ENCODE data around the gene IL16.

IL16 gene

DNA sequence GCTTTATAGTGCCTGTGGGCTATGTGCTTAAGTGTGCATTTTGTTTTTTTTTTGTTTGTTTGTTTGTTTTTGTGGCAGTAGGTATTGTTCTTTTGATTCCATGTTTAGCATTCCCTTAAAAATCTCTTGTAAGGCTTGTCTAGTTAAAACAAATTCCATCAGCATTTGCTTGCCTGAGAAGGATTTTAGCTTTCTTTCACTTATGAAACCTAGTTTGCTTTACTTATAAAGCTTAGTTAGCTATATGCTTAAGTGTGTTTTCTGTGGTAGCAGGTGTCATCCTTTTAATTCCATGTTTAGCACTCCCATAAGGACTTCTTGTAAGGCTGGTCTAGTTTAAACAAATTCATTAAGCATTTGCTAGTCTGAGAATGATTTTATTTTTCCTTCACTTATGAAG is 17.3 kb downstream of the IL16 start:
- no peak for DNase-seq

DNA sequence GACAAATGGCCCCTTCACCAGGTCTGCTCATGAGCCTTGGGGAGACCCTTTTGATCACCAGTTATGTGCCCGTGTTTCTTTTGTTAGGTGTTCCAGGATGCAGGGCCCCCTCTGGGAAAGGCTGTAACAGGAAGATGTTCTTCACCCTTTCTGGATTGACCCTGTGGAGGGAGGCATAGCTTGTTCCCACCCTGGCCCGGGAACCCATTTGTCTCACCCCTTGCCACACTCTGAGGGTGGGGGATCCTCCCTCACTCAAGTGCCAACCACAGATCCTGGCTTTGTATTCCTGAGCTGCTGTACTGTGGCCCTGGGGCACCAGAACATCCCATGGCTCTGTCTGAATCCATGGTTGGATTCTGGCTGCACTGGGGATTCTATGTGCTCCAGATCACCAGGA is 18.9 kb downstream of the IL16 start:
- no peak for DNase-seq

DNA sequence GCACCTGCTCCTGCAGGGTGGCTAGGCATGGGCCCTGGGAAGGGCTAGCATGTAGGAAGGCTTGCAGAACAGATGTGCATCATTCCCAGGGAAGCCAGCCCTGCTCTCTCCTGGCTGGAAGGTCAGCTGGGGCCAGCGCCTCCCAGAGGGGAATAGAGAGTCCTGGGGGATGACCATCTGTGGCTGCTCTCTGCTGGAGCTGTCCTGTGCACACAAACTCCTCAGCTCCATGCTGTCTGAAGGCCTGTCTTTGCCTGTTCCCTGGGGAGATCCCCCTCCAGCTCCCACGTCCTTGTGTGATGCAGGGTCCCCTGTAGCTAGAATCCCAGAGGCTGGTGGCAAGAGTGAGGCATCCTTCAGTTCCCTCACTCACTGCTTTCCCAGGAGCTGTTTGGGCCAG is 19.3 kb downstream of the IL16 start:
- no peak for DNase-seq

DNA sequence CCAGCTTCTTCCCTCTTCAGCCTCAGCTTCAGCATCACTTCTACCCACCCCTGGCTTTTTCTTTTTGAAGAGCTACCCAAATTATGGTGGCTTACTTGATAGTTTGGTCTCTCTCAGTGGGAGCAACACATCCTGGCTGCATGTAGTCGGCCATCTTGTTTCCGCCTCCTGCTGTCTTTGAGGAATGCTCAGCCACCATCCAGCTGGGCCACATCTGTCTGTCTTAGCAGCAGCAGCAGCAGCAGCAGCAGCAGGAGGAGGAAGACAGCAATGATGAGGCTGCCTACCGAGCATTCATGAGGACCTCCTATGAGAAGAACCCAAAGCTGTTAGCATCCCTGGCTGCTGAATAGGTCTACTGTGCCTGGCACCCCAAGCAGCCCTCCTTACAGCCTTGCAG is 19.7 kb downstream of the IL16 start:
- no peak for DNase-seq

DNA sequence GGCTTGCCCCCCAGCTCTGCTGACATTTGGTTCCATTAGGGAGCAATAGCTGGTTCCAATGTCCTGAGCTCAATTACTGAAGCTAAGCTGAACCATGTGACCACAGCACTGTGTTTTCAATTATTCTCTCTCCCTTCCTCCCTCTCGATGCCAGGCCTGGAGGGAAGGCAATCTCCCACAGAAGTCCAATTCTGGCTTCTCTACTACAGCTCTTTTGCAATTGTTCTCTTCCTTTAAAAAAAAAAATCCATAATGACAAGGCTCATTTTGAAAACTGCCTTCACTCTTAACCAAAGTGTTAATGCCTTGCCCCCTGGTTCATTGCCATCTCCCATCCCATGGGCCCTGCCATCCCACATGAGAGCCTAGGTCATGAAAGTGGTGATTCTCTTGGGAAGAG is 24.8 kb downstream of the IL16 start:
- DNase-seq: no peak

DNA sequence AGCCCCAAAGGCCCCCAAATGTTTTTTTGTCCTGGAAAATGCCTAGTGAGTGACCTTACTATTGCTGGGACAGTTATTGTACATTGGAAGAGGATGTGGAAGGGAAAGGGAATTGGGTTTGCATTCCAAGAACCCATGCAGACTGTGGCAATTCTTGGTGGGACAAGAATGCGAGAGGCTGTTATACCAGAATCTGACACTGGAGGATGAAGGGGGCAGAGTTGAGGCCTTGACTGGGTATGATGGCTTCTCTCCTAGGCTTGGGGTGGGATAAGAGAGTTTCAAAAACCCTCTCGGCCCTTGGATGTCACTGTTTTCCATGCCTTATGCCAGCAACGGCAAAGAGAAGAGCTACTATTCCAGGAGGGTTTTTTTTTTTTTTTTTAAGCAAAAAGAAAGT is 25.3 kb downstream of the IL16 start:
- no peak for DNase-seq

DNA sequence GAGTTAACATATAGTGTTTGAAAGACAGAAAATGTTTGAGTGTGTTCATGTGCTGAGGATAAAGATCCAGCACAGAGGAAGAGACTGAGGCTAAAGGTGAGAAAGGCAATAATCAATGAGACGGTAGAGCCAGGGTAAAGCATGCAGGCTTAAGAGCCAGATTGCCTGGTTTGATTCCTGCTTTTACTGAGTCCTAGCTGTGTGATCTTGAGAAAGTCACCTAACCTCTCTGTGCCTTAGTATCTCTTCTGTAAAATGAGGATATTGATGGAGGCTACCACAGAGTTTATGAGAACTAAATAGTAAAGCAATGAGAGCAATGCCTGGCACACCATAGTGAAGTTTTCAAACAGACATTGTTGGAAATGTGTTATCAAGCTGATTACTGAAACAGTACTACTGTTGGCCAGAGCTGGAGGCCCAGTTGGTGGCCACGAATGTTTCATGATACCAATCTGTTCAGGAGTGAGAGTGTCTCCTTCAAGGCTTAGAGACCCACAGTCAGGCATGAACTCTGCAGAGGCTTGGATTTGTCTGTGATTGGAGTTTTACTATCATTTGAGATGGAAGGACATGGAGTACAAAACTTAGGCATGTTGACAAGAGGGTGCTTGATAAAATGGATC is 26.8 kb downstream of the IL16 start:
- DNase-seq: no peak

DNA sequence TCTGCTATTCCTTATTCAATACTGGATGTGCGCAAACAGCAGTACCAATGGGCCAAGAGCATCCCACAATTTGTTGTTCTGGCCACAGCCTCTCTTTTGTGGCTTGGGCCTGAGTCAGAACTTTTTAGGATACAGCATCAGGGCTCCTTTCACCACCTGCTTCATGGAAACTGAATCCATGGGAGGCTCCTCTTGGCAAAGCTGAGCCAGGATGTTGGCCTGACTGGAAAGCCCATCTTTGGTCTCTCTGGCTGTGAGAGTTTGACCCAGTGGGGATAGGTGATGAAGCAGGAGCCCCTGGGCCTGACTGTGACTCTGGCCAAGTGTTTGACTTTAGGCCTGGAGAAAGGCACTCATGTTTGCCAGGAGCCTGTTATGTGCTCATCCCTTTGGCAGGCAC is 27.6 kb downstream of the IL16 start:
- no peak for DNase-seq

DNA sequence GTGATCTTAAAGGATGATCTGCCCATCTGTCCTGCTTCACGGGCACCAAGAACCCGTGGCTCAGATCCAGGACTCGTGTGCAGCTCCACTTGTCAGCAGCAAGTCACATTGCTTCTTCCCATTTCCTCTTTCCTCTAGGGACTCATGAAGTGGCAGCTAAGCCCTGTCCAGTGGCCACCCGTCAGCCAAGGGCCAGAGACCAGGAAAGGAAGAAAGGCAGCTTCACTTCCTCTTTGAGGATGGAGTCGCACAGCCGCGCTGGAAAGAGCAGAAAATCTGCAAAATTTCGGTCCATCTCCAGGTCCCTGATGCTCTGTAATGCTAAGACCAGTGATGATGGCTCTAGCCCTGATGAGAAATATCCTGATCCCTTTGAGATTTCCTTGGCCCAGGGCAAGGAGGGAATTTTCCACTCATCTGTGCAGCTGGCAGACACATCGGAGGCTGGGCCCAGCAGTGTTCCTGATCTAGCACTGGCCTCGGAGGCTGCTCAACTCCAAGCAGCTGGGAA is 28.5 kb downstream of the IL16 start:
- DNase-seq: no peak

DNA sequence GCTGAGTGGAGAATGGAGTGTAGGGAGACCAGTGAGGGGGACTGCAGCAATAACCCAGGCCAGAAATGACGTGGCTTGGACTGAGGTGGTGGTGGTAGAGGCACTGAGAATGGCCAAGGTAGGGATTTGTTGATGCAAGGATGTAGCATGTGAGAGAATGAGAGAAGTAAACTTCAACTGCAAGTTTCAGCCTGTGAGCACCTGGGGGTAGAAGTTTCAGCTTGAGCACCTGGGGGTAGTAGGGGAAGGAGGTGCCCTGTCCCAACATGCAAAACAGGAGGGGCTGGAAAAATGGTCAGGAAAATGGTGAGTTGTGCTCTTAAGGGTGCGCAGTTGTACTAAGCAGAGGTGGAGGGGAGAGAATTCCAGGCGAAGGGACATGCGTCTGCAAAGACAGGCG is 31.0 kb downstream of the IL16 start:
- DNase-seq: no peak

DNA sequence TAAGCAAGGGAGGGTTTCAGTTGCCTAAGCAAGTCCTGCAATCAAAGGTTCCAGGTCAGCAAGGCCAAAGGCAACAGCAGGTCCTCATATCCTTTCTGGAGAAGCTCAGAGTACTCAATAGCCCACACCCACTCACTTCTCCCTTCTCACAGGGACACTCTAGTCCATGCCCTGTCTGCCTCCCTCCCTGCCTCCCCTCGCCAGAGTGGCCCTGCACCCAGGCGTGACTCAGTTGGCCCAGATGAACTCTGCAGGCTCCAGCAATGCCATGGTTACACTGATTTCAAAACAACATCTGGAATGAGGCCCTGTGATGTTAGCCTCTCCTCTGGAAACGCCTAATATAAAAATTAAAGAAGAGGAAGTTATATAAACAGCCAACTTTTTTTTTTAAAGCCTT is 32.9 kb downstream of the IL16 start:
- DNase-seq: no peak

DNA sequence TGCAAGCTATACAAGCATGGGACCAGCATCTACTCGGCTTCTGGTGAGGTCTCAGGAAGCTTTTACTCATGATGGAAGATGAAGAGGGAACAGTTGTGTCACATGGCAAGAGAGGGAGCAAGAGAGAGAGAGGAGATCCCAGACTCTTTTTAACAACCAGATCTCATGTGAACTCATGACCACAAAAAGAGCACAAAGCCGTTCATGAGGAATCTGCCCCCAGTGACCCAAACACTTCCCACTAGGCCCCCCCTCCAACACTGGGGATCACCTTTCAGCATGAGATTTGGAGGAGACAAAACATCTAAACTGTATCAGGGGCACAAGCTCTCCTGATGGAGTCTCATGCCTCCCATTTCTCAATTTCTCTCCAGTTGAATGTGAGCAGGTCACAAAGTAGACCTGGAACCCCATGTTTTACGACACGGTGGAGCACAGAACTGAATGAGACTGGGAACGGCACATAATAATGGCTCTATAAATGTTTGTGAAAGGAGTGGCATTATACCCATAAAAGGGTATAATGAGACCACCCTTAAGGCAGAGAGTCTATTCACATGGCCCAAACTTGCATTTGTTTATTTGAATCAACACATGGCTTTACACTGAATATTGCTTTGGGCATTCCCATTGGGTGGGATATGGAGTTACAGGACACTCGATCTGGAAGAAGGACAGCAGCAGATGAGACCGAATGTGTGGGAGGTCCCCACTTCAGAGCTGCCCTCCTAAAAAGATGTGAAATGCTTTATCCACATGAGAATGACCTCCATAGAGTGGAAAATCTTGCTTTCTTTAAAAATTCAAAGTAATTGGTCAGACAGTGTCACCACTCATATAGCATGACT is 38.8 kb downstream of the IL16 start:
- DNase-seq: no peak

DNA sequence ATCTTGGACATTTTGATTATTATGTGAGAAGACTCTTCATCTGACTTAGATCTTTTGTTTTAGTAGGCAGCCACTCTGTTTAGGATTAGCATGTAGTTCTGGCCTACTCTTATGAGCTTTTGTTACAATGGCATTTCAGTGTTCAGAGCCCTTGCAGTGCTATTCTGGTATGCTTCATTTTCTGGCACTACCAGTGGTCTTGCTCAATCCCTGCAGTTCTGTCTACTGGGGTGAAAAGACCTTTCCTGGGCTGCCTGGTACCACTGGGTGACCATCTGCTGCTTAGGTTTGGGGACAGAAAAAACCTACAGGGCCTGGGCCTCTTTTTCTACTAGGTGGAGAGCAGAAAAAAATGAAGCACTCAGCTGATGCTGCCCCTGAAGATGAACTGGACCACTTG is 42.5 kb downstream of the IL16 start:
- no peak for DNase-seq

DNA sequence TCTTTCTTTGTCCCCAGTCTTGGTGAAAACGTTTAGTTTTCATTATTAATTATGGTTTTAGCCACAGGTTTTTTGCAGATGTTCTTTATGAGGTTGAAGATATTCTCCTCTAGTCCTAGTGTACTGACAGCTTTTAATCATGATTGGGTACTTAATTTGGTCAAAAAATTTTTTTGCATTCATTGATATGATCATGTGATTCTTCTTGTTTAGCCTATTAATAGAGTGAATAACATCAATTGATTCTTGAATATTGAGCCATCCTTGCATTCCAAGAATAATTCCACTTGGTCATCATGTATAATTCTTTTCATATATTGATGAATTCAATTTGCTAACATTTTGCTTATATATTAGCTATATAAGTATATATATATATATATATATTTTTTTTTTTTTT is 46.1 kb downstream of the IL16 start:
- no peak for DNase-seq

DNA sequence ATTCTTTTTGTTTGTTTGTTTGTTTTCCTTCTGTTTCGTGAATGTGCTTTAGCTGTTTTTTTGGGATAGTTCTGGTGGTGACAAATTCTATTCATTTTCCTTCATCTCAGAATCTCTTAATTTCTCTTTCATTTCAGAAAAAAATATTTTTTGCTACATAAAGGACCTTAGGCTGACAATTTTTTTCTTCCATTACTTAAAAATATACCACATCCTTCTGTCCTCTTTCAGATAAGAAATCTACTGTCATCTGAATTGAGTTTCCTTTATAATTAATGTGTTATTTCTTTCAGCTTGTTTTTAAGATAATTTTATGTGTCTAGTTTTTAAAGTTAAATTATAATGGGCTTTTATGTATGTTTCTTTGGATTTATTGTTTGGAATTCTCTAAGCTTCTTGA is 47.6 kb downstream of the IL16 start:
- DNase-seq: no peak

DNA sequence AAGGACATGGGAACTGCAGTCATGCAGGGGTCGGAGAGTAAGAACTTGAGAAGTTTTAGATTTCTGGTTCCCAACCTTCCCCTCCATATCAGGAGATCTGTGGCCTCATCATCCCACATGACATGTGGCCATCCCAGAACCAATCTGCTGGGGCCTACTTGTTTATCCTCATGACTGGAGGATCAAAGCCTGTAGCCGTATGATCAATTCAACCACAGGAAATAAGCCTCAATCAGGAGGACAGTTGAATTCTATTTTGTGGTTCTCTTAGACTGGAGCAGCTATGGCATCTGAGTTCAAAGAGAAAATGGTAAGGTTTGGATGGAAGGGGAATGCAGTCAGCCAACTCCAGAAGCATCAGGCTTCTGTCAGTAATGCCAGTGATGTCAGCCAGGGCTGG is 57.2 kb downstream of the IL16 start:
- DNase-seq: no peak

DNA sequence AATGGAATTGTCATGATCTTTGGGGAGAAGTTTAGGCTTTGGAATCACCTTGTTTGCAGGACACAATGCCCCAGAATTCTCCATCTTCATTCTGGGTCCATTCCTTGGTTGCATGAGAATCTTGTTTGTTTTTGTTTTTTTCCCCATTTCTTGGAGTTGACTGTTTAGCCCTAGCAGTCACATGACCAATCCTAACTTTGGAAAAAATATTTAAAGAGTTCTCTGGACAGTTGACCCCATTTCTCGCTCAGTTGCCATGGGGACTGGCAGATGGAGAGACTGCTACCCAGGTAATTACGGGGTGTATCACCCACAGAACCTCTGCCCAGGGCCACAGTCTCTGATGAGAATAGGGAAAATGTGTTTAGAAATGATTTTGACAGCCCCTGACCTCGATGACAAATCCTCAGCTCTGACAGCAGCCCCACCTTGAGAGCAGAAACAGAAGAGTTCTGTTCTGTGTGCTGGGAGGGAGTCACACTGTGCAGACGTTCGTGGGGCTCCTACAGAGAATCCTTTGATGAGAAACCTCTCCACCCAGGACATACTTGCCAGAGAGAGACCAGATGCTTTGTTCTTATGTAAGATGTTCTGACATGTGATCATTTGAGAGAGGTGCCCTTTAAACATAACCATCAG is 57.7 kb downstream of the IL16 start:
- DNase-seq: no peak

DNA sequence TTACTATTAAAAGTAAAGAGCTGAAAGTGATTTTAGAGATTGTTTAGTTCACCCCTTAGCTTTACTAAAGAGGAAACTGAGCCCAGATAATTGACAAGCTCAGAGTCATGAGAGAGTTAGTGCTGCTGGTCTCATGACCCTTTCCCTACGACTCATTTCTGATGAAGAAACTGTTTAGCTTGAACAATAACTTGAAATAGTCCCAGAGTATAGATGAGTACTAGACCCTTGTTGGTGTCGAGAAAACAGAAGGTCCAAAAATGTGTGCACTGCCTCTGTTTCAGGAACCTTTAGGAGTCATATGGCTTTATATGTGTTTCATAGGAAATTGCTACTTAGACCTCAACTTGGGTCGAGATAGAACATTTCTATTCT is 58.2 kb downstream of the IL16 start:
- no peak for DNase-seq

DNA sequence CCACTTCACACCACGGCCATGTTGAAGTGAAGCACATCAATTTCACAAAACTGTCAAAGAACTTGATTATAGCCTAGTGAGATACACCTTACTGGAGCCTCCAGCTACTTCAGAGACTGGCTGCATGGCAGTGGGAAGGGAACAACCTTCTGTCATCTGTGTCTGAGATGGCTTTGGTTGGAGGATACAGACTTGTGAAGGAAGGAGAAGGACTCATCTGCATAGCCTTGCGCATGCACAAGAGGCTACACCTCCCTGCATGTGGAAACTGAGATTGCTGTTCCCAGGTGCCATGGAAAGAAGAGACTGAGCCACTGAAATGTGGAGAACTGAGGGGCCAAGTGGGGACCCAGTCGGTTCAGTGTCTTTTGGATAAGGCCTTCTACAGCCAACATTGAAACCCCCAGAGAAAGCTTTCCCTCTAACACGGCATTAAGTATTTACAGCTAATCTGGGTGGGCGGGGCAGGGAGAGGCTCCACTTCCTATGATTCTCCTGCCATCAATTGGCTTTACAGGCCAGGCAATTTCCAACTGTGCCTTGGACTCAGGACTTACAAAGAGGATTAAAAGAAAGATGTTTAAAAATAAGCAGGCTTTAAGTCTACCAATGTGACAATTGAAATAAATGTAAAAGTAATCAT is 58.8 kb downstream of the IL16 start:
- DNase-seq: no peak

DNA sequence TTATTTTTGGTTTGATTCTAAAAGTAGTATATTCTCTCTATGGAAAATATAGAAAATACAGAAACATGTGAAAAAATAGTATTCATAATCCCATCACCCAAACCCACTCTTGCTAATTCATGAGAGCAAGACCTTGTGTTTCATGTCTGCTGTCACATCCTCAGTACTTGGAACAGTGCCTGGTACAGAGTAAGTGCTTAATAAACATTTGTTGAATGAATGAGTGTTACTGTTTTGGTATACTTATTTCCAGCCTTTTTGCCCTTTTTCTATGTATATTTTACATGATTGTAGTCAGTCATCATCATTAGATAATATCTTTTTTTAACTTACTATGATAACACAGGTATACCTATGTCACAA is 59.3 kb downstream of the IL16 start:
- no peak for DNase-seq

DNA sequence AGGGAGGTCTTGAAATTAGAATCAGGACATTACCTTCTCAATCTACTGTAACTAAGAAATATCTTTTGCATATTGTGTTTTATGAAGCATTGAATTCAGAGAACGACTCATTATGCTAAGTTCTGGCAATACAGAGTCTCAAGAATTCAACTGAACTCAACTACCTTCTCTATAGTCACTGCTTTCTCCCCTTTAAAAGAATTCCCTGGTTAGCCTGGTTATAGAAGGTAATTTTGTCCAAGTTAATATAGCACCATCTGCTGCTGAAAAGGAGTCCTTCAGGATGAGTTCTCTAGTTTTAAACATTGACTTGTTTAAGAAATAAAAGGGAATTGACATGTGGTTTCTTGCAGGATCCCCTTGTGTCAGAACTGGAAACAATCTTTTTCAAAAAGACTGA is 60.2 kb downstream of the IL16 start:
- DNase-seq: no peak

DNA sequence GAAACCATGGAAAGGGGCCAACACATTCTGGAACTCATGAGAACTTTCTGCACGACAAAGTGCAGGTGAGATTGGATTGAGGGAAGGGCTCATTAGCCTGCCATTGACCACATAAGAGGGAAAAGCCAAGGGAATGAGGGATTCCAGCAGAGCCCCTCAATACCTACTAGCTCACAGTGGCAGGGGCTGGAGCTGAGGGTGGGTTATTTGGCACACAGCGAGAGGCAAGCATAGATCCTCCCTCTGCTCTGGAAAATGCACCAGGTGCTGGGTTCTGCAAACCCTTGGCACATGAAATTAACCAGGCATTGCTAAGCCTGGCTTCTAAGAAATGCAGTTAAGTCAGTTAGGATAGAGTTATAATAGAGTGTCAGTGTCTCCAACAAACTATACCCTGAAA is 60.8 kb downstream of the IL16 start:
- no peak for DNase-seq

DNA sequence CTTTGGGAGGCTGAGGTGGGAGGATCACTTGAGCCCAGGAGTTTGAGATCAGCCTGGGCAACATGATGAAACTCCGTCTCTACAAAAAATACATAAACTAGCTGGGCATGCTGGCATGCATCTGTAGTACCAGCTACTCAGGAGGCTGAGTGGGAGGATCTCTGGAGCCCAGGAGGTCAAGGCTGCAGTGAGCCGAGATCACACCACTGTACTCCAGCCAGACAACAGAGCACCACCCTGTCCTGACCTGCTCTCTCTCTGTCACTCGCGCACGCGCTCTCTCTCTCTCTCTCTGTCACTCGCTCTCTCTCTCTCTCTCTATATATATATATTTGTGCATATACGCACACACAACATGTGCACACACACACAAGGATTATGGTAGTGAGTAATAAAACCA is 61.8 kb downstream of the IL16 start:
- no peak for DNase-seq

DNA sequence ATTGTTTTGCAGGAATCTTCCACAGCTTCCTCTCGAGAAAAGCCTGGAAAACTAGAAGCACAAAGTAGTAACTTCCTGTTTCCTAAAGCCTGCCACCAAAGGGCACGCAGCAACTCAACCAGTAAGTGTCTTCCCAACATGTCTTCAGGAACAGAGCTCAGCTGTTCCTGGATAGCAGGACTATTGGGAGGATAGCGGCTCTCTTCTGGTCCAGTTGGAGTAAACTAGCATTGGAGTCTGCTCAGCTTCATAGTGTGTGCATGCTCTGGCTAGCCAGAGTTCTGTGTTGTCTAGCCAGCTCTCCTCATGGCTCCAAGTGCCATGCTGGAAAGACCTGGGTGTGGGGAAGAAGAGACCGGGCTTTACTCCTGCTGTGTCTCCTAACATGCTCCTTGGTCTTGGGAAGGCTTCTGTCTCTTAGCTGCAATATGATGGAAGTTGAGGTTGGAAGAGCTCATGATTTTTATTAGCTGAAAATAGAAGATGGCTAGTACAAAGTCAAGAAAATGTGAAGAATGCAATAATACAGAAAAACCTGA is 63.1 kb downstream of the IL16 start:
- DNase-seq: no peak

Data from stimulated activated CD4-positive, alpha-beta T cell treated with anti-CD3 and anti-CD28 coated beads, Interleukin-4, amount 100 ng/mL, for 1 hour (primary cell).